Heart left ventricle (tissue), 13 donors: ENCODE measurements around the gene PRPF8.

Source experiments
- CTCF ChIP-seq, 12 donors: fragments of 200-600 bp; sonication (generic) in 4 of 12; IDR thresholded peaks; one replicate each; pipeline versions ENCODE4 v1.5.0 to v1.8.0; 2018 to 2022; ENCODE audit warnings: antibody characterized with exemption in 12 of 12, mild to moderate bottlenecking in 5 of 12
- POLR2A ChIP-seq, 2 donors: fragments of 450-650 bp; IDR thresholded peaks; one replicate each; pipeline ENCODE4 v1.6.1; 2017; ENCODE audit warnings: antibody characterized with exemption in 2 of 2, mild to moderate bottlenecking in 2 of 2, moderate library complexity in 2 of 2
- donor health status: ischemic (EF 13 %, LVEDD 7.1; RV severe dilation, severe dysfunction).
- donor health status: DM: no; HTN: yes; CAD: no.
- donor health status: DM: no; HTN: no; CAD: no.
- donor health status: ischemic (EF 25% LVEDD 6.9; RV normal size, moderate dysfunction).
- donor health status: ischemic (EF 25% LVEDD 5.7; RV mildly dilated, moderate dysfunction).
- donor health status: ischemic (EF 35%, LVEDD 5.7; RV mildly dilated, moderate dysfunction).
- donor health status: nonischemic (EF 11% LVEDD 7.7; RV severe dilation, severe dysfunction).
- donor health status: DM: yes; HTN: yes; CAD: no.
- donor health status: PGD.
- donor health status: ischemic (EF 29% LVEDD 5.4; RV normal size, mild dysfunction).
- donor health status: nonischemic (EF 23%, LVEDD 6.1; RV moderate dilation, normal function).

GRCh38 chr17:1697681-1698080, 13.0 kb upstream of the PRPF8 start:
- TF ChIP-seq POLR2A (IDR thresholded peaks at IDR 0.05), result no peak
- TF ChIP-seq CTCF (IDR thresholded peaks at IDR 0.05), result no peak
